Esophagus mucosa (tissue), 1 donor: Measurements from ENCODE around the gene PTRHD1. TPM values are rescaled to one million over a fixed set of nuclear protein-coding genes. Genes with fewer than 3 reads are reported as not detected.

ENCODE experiments used
- ATAC-seq: fragments of 200-7000 bp; cut with Tn5 transposase; one replicate; pipeline ENCODE4 v1.9.1; 2020
- total RNA-seq: library from RNA; stranded (reverse); gene quantifications from one replicate; pipeline ENCODE4 v1.2.4, GENCODE V29; 2023
- donor health status: DM: yes; HTN: yes; CAD: no.

The PTRHD1 gene
- total RNA-seq, result 34.9 TPM

GRCh38 chr2:24792874-24793760 is at the start of gene PTRHD1, which contains the start of gene CENPO:
TSS of gene PTRHD1 (minus strand) at chr2:24793391. CDS start at chr2:24793377, 14 bp downstream.
TSS of gene CENPO (plus strand) at chr2:24793425. CDS start at chr2:24793920, 495 bp downstream.
- peak; percentile 97 for ATAC-seq

- ATAC-seq, result no peak
These were observed 49.2 kb upstream of the PTRHD1 start for GRCh38 chr2:24842081-24843050.

- ATAC-seq, result no peak
These were observed 48.1 kb upstream of the PTRHD1 start for GRCh38 chr2:24840962-24841945.

- no peak for ATAC-seq
These were observed 47.1 kb upstream of the PTRHD1 start for GRCh38 chr2:24840164-24840869.

- ATAC-seq, result no peak
These were observed 46.5 kb upstream of the PTRHD1 start for GRCh38 chr2:24839729-24840128.

GRCh38 chr2:24838541-24838940 is 45.4 kb upstream of the PTRHD1 start:
- ATAC-seq, result no peak

- no peak for ATAC-seq
These were observed 44.9 kb upstream of the PTRHD1 start for GRCh38 chr2:24837996-24838513.

- no peak for ATAC-seq
These were observed 43.5 kb upstream of the PTRHD1 start for GRCh38 chr2:24836706-24837105.

- no peak for ATAC-seq
These were observed 43.0 kb upstream of the PTRHD1 start for GRCh38 chr2:24836206-24836605.

GRCh38 chr2:24835411-24835810 is 42.2 kb upstream of the PTRHD1 start:
- peak; percentile 81 for ATAC-seq

- ATAC-seq, result no peak
These were observed 41.7 kb upstream of the PTRHD1 start for GRCh38 chr2:24834733-24835395.

- ATAC-seq, result no peak
These were observed 40.9 kb upstream of the PTRHD1 start for GRCh38 chr2:24833821-24834732.

- ATAC-seq, result no peak
These were observed 39.9 kb upstream of the PTRHD1 start for GRCh38 chr2:24832931-24833701.

GRCh38 chr2:24832521-24832920 is 39.3 kb upstream of the PTRHD1 start:
- no peak for ATAC-seq

GRCh38 chr2:24832073-24832461 is 38.9 kb upstream of the PTRHD1 start:
- ATAC-seq, result no peak

- no peak for ATAC-seq
These were observed 38.3 kb upstream of the PTRHD1 start for GRCh38 chr2:24831221-24832072.

GRCh38 chr2:24830786-24831185 is 37.6 kb upstream of the PTRHD1 start:
- no peak for ATAC-seq
